Body of pancreas (tissue), 4 donors: Measurements from ENCODE around the gene SMTNL2.

Source experiments
- POLR2A ChIP-seq, 3 donors: fragments of 450-650 bp; IDR thresholded peaks; one replicate each; pipeline ENCODE4 v1.6.1; 2016; ENCODE audit warnings: antibody characterized with exemption in 3 of 3, mild to moderate bottlenecking in 2 of 3
- TF ChIP-seq, protein P1 (sequence below), 7 experiments: fragments of 450-650 bp in 4 of 7; fragments of 200-600 bp in 3 of 7; sonication (generic) in 3 of 7; IDR thresholded peaks; one replicate each; pipeline ENCODE4 v1.5.1; 2016 to 2019; ENCODE audit warnings: antibody characterized with exemption in 7 of 7

- TF ChIP-seq, protein P1, sequence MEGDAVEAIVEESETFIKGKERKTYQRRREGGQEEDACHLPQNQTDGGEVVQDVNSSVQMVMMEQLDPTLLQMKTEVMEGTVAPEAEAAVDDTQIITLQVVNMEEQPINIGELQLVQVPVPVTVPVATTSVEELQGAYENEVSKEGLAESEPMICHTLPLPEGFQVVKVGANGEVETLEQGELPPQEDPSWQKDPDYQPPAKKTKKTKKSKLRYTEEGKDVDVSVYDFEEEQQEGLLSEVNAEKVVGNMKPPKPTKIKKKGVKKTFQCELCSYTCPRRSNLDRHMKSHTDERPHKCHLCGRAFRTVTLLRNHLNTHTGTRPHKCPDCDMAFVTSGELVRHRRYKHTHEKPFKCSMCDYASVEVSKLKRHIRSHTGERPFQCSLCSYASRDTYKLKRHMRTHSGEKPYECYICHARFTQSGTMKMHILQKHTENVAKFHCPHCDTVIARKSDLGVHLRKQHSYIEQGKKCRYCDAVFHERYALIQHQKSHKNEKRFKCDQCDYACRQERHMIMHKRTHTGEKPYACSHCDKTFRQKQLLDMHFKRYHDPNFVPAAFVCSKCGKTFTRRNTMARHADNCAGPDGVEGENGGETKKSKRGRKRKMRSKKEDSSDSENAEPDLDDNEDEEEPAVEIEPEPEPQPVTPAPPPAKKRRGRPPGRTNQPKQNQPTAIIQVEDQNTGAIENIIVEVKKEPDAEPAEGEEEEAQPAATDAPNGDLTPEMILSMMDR (IDR thresholded peaks at IDR 0.05): no peak
- no peak for TF ChIP-seq POLR2A (IDR thresholded peaks at IDR 0.05)
Observed at GRCh38 chr17:4544951-4545216, 39.4 kb upstream of the SMTNL2 start.
